HCT116 (cell line): ENCODE data around the gene TBX20. TPM values are rescaled to one million over a fixed set of nuclear protein-coding genes. Genes with fewer than 3 reads are reported as not detected.
"Not testable (repeated sequence)": the region's sequence is repeated elsewhere in the genome, so short reads cannot be mapped to it uniquely, and the experiment has no call there.

ENCODE experiments used
- ATAC-seq: fragments of 200-7000 bp; cut with Tn5 transposase; 2 replicates; pipeline ENCODE4 v1.9.1; 2020; ENCODE audit warnings: mild to moderate bottlenecking, moderate library complexity
- BruUV-seq: library from RNA; stranded (reverse); fragments of 400-500 nt; replicated peaks from 2 replicates; lab custom pipeline; 2021; lab: Mats Ljungman, UMichigan
- CTCF ChIA-PET: fragments of 300-600 bp; sonication (Branson Sonifier 250); formaldehyde crosslinking; loops from one replicate; lab custom pipeline; 2021; ENCODE audit warnings: antibody characterized with exemption; lab: Charles Lee
- POLR2A ChIA-PET: fragments of 300-600, 350-600 bp; sonication (Branson Sonifier 250); formaldehyde crosslinking; loops from one replicate; lab custom pipeline; 2021; ENCODE audit warnings: antibody characterized with exemption; lab: Charles Lee
- RAD21 ChIA-PET, 2 experiments: fragments of 300-600 bp; sonication (Branson Sonifier 250); formaldehyde crosslinking; loops; one replicate each; lab custom pipeline; 2023; ENCODE audit warnings: low total read pairs in 2 of 2; ENCODE audit not compliant: uncharacterized antibody in 2 of 2, unreplicated experiment in 2 of 2, low non-redundant PET in 1 of 2; lab: Charles Lee
- DNase-seq: peaks from one replicate; pipeline ENCODE4 v3.0.0-alpha.2; 2010; ENCODE audit warnings: low read depth, low spot score
- H2AFZ ChIP-seq: fragments of 200-600 bp; shearing (Covaris generic), sonication (generic); 2 replicates; pipeline ENCODE4 v1.6.1; 2017; ENCODE audit warnings: low read depth, mixed run types, mixed read lengths, antibody characterized with exemption, low read length; ENCODE audit not compliant: poor library complexity, severe bottlenecking
- H3K27ac ChIP-seq: 2 replicates; pipeline ENCODE4 v1.5.1; 2012; ENCODE audit warnings: low read depth, low read length
- H3K27me3 ChIP-seq: fragments of 200-600 bp; sonication (generic); 2 replicates; pipeline ENCODE4 v1.6.1; 2016; ENCODE audit warnings: mixed run types, low read length, mixed read lengths; ENCODE audit not compliant: insufficient read depth
- H3K36me3 ChIP-seq, 2 experiments: fragments of 200-500 bp in 1 of 2; fragments of 200-600 bp in 1 of 2; sonication (Bioruptor generic) in 1 of 2; sonication (generic) in 1 of 2; 2 replicates each; pipeline versions ENCODE4 v1.5.1 to v1.6.1; 2014 to 2016; ENCODE audit warnings: low read length in 2 of 2, inconsistent platforms in 1 of 2, mixed read lengths in 1 of 2, mixed run types in 1 of 2; ENCODE audit not compliant: insufficient read depth in 2 of 2, control insufficient read depth in 1 of 2
- H3K4me1 ChIP-seq, 2 experiments: fragments of 200-600 bp in 1 of 2; sonication (generic) in 1 of 2; 2 replicates each; pipeline versions ENCODE4 v1.5.1 to v1.6.1; 2012 to 2017; ENCODE audit warnings: low read length in 2 of 2, inconsistent platforms in 1 of 2, mild to moderate bottlenecking in 1 of 2, mixed read lengths in 1 of 2, mixed run types in 1 of 2, moderate library complexity in 1 of 2; ENCODE audit not compliant: insufficient read depth in 2 of 2, control insufficient read depth in 1 of 2
- H3K4me2 ChIP-seq: fragments of 200-600 bp; sonication (generic); 2 replicates; pipeline ENCODE4 v1.6.1; 2017; ENCODE audit warnings: mixed run types, low read length, mixed read lengths
- H3K4me3 ChIP-seq, 2 experiments: fragments of 200-600 bp in 1 of 2; sonication (generic) in 1 of 2; replicated peaks in 1 of 2; 2 replicates each; pipeline ENCODE4 v1.5.1; 2011 to 2016; ENCODE audit warnings: low read length in 2 of 2, control low read depth in 1 of 2, low read depth in 1 of 2, mild to moderate bottlenecking in 1 of 2, mixed read lengths in 1 of 2, mixed run types in 1 of 2
- H3K79me2 ChIP-seq: fragments of 200-600 bp; sonication (generic); 2 replicates; pipeline ENCODE4 v1.6.1; 2017; ENCODE audit warnings: mild to moderate bottlenecking, mixed run types, low read length, moderate library complexity, mixed read lengths; ENCODE audit not compliant: insufficient read depth
- H3K9ac ChIP-seq: fragments of 200-600 bp; sonication (generic); 2 replicates; pipeline ENCODE4 v1.6.1; 2016; ENCODE audit warnings: low read length, mixed read lengths
- H3K9me2 ChIP-seq: fragments of 200-600 bp; sonication (generic), shearing (Covaris generic); 2 replicates; pipeline ENCODE4 v1.6.1; 2017; ENCODE audit warnings: mixed run types, mild to moderate bottlenecking, moderate library complexity; ENCODE audit not compliant: insufficient read depth
- H3K9me3 ChIP-seq, 2 experiments: fragments of 200-500 bp in 1 of 2; fragments of 200-600 bp in 1 of 2; sonication (Bioruptor generic) in 1 of 2; sonication (generic) in 1 of 2; 2 replicates each; pipeline ENCODE4 v1.6.1; 2014 to 2017; ENCODE audit warnings: low read length in 2 of 2, mixed read lengths in 2 of 2, inconsistent platforms in 1 of 2, low read depth in 1 of 2, mild to moderate bottlenecking in 1 of 2, mixed run types in 1 of 2, moderate library complexity in 1 of 2; ENCODE audit not compliant: control insufficient read depth in 1 of 2, insufficient read depth in 1 of 2
- H4K20me1 ChIP-seq: fragments of 200-600 bp; sonication (generic), shearing (Covaris generic); 2 replicates; pipeline ENCODE4 v1.6.1; 2017; ENCODE audit warnings: mixed run types, mild to moderate bottlenecking, moderate library complexity; ENCODE audit not compliant: insufficient read depth
- intact Hi-C: fragments of 100-400 bp; cut with micrococcal nuclease; formaldehyde crosslinking; loops from 2 replicates; pipeline ENCODE4 v1.10.0; 2022
- total RNA-seq: library from RNA; stranded (reverse); gene quantifications from one replicate; pipeline ENCODE4 v1.2.1, GENCODE V29; 2021; ENCODE audit not compliant: unreplicated experiment

The TBX20 gene
- total RNA-seq, 1 experiment from 2014 or later = not detected

GRCh38 chr7:35220176-35220575, 33.7 kb downstream of the TBX20 start:
- H3K27me3 ChIP-seq, H3K4me1 ChIP-seq, H3K36me3 ChIP-seq, DNase-seq, POLR2A ChIA-PET, H3K9me3 ChIP-seq, intact Hi-C loops, H3K79me2 ChIP-seq, BruUV-seq, H3K27ac ChIP-seq, H2AFZ ChIP-seq, CTCF ChIA-PET, H3K9me2 ChIP-seq, H4K20me1 ChIP-seq, ATAC-seq, H3K4me3 ChIP-seq, H3K4me2 ChIP-seq, H3K9ac ChIP-seq: not testable (repeated sequence)
- RAD21 ChIA-PET = interaction anchor here in 1 of 2 experiments (0.7 kb wide), 1 partner anchor 185 kb away, joined by 6 read pairs; no protein-coding TSS in a partner anchor

- RAD21 ChIA-PET, H3K4me3 ChIP-seq, H2AFZ ChIP-seq, BruUV-seq, H3K4me2 ChIP-seq, H3K9me2 ChIP-seq, H4K20me1 ChIP-seq, DNase-seq, H3K27ac ChIP-seq, intact Hi-C loops, CTCF ChIA-PET, H3K4me1 ChIP-seq, H3K27me3 ChIP-seq, ATAC-seq, H3K9me3 ChIP-seq, H3K36me3 ChIP-seq, POLR2A ChIA-PET, H3K9ac ChIP-seq, H3K79me2 ChIP-seq: not testable (repeated sequence)
Observed at GRCh38 chr7:35216033-35216432, 37.9 kb downstream of the TBX20 start.

- H3K4me2 ChIP-seq, H3K36me3 ChIP-seq, intact Hi-C loops, POLR2A ChIA-PET, ATAC-seq, H3K4me3 ChIP-seq, H3K27ac ChIP-seq, DNase-seq, H3K9ac ChIP-seq, H4K20me1 ChIP-seq, CTCF ChIA-PET, H3K4me1 ChIP-seq, H3K9me3 ChIP-seq, BruUV-seq, H2AFZ ChIP-seq, H3K27me3 ChIP-seq, H3K9me2 ChIP-seq, RAD21 ChIA-PET, H3K79me2 ChIP-seq: not testable (repeated sequence)
Observed at GRCh38 chr7:35215063-35215462, 38.8 kb downstream of the TBX20 start.

GRCh38 chr7:35206924-35207323, 47.0 kb downstream of the TBX20 start:
- H3K27me3 ChIP-seq, ATAC-seq, H3K27ac ChIP-seq, H3K79me2 ChIP-seq, H3K36me3 ChIP-seq, H3K4me3 ChIP-seq, BruUV-seq, RAD21 ChIA-PET, H3K4me1 ChIP-seq, H2AFZ ChIP-seq, H3K9ac ChIP-seq, intact Hi-C loops, H3K9me2 ChIP-seq, POLR2A ChIA-PET, DNase-seq, H4K20me1 ChIP-seq, H3K9me3 ChIP-seq, H3K4me2 ChIP-seq, CTCF ChIA-PET: not testable (repeated sequence)
